HepG2 (cell line): ENCODE measurements around the gene GDF11. TPM values are rescaled to one million over a fixed set of nuclear protein-coding genes. Genes with fewer than 3 reads are reported as not detected.
A peak's percentile ranks its signal among the peaks of the same experiment; 100 is the strongest.

Experiments used
- CREM ChIP-seq, 2 experiments: sonication (generic) in 1 of 2; formaldehyde crosslinking in 1 of 2; IDR thresholded peaks; 2 replicates each; pipeline versions ENCODE4 v1.4.0 to v1.6.1; 2016 to 2020; ENCODE audit warnings: antibody characterized with exemption in 1 of 2, mild to moderate bottlenecking in 1 of 2, missing genetic modification reagents in 1 of 2
- FOXM1 ChIP-seq: sonication (generic); formaldehyde crosslinking; IDR thresholded peaks from 2 replicates; pipeline ENCODE4 v1.5.0; 2020; ENCODE audit warnings: missing genetic modification reagents
- KMT2B ChIP-seq: IDR thresholded peaks from 2 replicates; pipeline ENCODE4 v1.6.1; 2016; ENCODE audit warnings: missing genetic modification reagents, missing compliant biosample characterization
- LCORL ChIP-seq, 2 experiments: fragments of 450-650 bp in 1 of 2; sonication (generic) in 1 of 2; formaldehyde crosslinking in 1 of 2; IDR thresholded peaks; 2 replicates each; pipeline versions ENCODE4 v1.5.0 to v1.6.1; 2017 to 2020; ENCODE audit warnings: antibody characterized with exemption in 1 of 2, missing genetic modification reagents in 1 of 2
- MED1 ChIP-seq: sonication (generic); formaldehyde crosslinking; IDR thresholded peaks from 2 replicates; pipeline ENCODE4 v1.4.0; 2020; ENCODE audit warnings: missing genetic modification reagents
- NBN ChIP-seq: fragments of 450-650 bp; conservative IDR thresholded peaks from 2 replicates; pipeline ENCODE4 v1.6.1; 2017
- RELA ChIP-seq: sonication (generic); formaldehyde crosslinking; IDR thresholded peaks from 2 replicates; pipeline ENCODE4 v1.4.0; 2020; ENCODE audit warnings: missing genetic modification reagents
- RFX3 ChIP-seq: IDR thresholded peaks from 2 replicates; pipeline ENCODE4 v1.6.1; 2016; ENCODE audit warnings: missing biosample characterization, missing genetic modification reagents
- SIX1 ChIP-seq: sonication (generic); formaldehyde crosslinking; IDR thresholded peaks from 2 replicates; pipeline ENCODE4 v1.4.0; 2020; ENCODE audit warnings: missing genetic modification reagents, borderline replicate concordance
- SKI ChIP-seq: fragments of 450-650 bp; IDR thresholded peaks from one replicate; pipeline ENCODE4 v1.6.1; 2018; ENCODE audit warnings: mild to moderate bottlenecking; ENCODE audit not compliant: partially characterized antibody
- SP4 ChIP-seq: sonication (generic); formaldehyde crosslinking; IDR thresholded peaks from 2 replicates; pipeline ENCODE4 v1.8.1; 2023; ENCODE audit warnings: mild to moderate bottlenecking, missing genetic modification reagents
- ZNF382 ChIP-seq: sonication (generic); formaldehyde crosslinking; IDR thresholded peaks from 2 replicates; pipeline ENCODE4 v1.5.0; 2020; ENCODE audit warnings: missing genetic modification reagents, mild to moderate bottlenecking, borderline replicate concordance
- ZNF577 ChIP-seq: sonication (generic); formaldehyde crosslinking; IDR thresholded peaks from 2 replicates; pipeline ENCODE4 v1.4.0; 2020; ENCODE audit warnings: mild to moderate bottlenecking, low read depth, missing genetic modification reagents, borderline replicate concordance
- ZNF672 ChIP-seq: sonication (generic); formaldehyde crosslinking; IDR thresholded peaks from 2 replicates; pipeline ENCODE4 v1.8.1; 2022; ENCODE audit warnings: missing genetic modification reagents
- ZNF782 ChIP-seq: sonication (generic); formaldehyde crosslinking; IDR thresholded peaks from 2 replicates; pipeline ENCODE4 v1.4.0; 2020; ENCODE audit warnings: missing genetic modification reagents, mild to moderate bottlenecking, borderline replicate concordance
- ZNF792 ChIP-seq: IDR thresholded peaks from 2 replicates; pipeline ENCODE4 v1.6.1; 2016
- polyA plus RNA-seq, 8 experiments: library from polyadenylated mRNA; depleted of rRNA in 3 of 8; stranded (reverse) in 7 of 8; unstranded in 1 of 8; fragments of >200 nt; fragmentation: Illumina TruSeq in 4 of 8; extraction: Trizol in 4 of 8; gene quantifications; 2 replicates each; pipeline versions ENCODE4 v1.2.1 to v1.2.3, GENCODE V29; 2011 to 2016; ENCODE audit warnings: low read depth in 4 of 8, missing spikeins in 1 of 8, mixed read lengths in 1 of 8; ENCODE audit not compliant: insufficient read depth in 1 of 8
- total RNA-seq, 5 experiments: library from RNA; depleted of rRNA; stranded (reverse); fragments of >200 nt; fragmentation: Illumina TruSeq; extraction: Trizol; gene quantifications; 2 replicates each; pipeline ENCODE4 v1.2.3, GENCODE V29; 2016; ENCODE audit warnings: low read depth in 1 of 5
- TF ChIP-seq, protein P1 (sequence below): sonication (generic); formaldehyde crosslinking; IDR thresholded peaks from 2 replicates; pipeline ENCODE4 v1.8.0; 2022; ENCODE audit warnings: mild to moderate bottlenecking, missing genetic modification reagents; ENCODE audit not compliant: insufficient replicate concordance
- TF ChIP-seq, protein P2 (sequence below): sonication (generic); formaldehyde crosslinking; IDR thresholded peaks from 2 replicates; pipeline ENCODE4 v1.9.0; 2021; ENCODE audit warnings: missing genetic modification reagents, borderline replicate concordance
- TF ChIP-seq, protein P3 (sequence below): sonication (generic); formaldehyde crosslinking; IDR thresholded peaks from 2 replicates; pipeline ENCODE4 v1.8.1; 2023; ENCODE audit warnings: mild to moderate bottlenecking, missing genetic modification reagents, borderline replicate concordance
- TF ChIP-seq, protein P4 (sequence below): sonication (generic); formaldehyde crosslinking; IDR thresholded peaks from 2 replicates; pipeline ENCODE4 v1.5.1; 2020; ENCODE audit warnings: missing genetic modification reagents, mild to moderate bottlenecking, borderline replicate concordance
- TF ChIP-seq, protein P5 (sequence below): sonication (generic); formaldehyde crosslinking; conservative IDR thresholded peaks from 2 replicates; pipeline ENCODE4 v1.4.0; 2020; ENCODE audit warnings: missing genetic modification reagents

The GDF11 gene
- total and polyA plus RNA-seq, 2 of the 13 experiments (the other 11 are each of a cell fraction or from before 2014, with no cell fraction given) = 0.63 to 1.5 TPM

DNA sequence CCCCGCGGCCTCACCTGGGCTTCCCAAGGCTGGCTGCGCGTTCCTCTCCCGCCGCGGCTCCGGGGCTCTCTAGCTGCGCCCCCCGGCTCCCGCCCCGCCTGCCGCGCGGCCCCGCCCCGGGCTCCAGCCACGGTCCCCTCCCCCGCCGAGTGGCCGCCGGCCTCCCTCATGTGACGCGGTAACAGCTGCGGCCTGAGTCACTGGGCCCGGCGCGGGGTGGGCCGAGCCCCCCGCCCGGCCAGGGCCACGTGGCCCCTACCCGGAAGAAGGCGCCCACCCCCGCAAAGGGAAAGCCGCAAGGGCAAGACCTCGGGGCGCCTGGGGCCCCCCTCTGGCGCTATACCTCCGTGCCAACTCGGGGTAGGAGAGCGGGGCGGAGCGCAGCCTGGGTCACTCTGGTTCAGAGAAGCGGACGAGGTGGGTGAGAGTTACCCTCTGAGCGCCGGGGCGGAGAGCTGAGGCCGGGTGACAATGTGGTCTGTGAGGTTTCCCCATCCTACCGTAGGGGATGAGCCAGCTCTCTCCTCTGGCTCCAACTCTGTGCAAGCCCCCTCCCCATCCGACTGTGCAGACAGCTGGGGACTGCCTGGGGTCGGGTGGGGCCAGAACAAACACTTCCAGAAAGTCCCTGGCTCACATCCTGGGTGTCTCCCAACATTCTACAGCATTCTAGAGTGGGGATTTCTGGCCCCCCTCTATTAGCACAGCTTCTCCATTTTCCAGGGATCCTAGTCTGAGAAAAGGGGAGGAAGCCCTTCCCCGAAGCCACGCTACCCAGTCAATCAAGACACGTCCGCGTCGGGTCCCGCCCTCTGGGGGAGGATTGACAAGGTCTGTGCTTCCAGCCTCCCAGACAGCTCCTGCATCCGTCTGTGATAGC is 13.7 kb upstream of the GDF11 start, which contains the start of gene CD63 (continued):
- TF ChIP-seq, protein P1, sequence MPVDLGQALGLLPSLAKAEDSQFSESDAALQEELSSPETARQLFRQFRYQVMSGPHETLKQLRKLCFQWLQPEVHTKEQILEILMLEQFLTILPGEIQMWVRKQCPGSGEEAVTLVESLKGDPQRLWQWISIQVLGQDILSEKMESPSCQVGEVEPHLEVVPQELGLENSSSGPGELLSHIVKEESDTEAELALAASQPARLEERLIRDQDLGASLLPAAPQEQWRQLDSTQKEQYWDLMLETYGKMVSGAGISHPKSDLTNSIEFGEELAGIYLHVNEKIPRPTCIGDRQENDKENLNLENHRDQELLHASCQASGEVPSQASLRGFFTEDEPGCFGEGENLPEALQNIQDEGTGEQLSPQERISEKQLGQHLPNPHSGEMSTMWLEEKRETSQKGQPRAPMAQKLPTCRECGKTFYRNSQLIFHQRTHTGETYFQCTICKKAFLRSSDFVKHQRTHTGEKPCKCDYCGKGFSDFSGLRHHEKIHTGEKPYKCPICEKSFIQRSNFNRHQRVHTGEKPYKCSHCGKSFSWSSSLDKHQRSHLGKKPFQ (CRISPR knock-in tag) = no peak
- TF ChIP-seq, protein P2, sequence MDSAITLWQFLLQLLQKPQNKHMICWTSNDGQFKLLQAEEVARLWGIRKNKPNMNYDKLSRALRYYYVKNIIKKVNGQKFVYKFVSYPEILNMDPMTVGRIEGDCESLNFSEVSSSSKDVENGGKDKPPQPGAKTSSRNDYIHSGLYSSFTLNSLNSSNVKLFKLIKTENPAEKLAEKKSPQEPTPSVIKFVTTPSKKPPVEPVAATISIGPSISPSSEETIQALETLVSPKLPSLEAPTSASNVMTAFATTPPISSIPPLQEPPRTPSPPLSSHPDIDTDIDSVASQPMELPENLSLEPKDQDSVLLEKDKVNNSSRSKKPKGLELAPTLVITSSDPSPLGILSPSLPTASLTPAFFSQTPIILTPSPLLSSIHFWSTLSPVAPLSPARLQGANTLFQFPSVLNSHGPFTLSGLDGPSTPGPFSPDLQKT (CRISPR knock-in tag) = no peak
- TF ChIP-seq ZNF792 (CRISPR knock-in tag) (0 out of 2 replicates have a peak, but pooled peaks have one; percentile 28), ZNF672 (no peak), SKI (peak; percentile 21), RELA (CRISPR knock-in tag) (no peak), KMT2B (peak; percentile 47; the same call in 1 of the 2 replicates), ZNF382 (no peak), SIX1 (CRISPR knock-in tag) (no peak), NBN (no peak), RFX3 (no peak), LCORL (IDR thresholded peaks at IDR 0.05) (no peak), LCORL (CRISPR knock-in tag; IDR thresholded peaks at IDR 0.05) (no peak), ZNF577 (no peak), FOXM1 (CRISPR knock-in tag) (no peak), CREM (IDR thresholded peaks at IDR 0.05) (no peak; the same call in 1 of the 2 replicates), CREM (CRISPR knock-in tag; IDR thresholded peaks at IDR 0.05) (no peak), MED1 (CRISPR knock-in tag) (peak; percentile 53), SP4 (CRISPR knock-in tag) (no peak), ZNF782 (CRISPR knock-in tag) (no peak)
- TF ChIP-seq, protein P3, sequence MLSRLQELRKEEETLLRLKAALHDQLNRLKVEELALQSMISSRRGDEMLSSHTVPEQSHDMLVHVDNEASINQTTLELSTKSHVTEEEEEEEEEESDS (CRISPR knock-in tag) = no peak
- TF ChIP-seq, protein P4, sequence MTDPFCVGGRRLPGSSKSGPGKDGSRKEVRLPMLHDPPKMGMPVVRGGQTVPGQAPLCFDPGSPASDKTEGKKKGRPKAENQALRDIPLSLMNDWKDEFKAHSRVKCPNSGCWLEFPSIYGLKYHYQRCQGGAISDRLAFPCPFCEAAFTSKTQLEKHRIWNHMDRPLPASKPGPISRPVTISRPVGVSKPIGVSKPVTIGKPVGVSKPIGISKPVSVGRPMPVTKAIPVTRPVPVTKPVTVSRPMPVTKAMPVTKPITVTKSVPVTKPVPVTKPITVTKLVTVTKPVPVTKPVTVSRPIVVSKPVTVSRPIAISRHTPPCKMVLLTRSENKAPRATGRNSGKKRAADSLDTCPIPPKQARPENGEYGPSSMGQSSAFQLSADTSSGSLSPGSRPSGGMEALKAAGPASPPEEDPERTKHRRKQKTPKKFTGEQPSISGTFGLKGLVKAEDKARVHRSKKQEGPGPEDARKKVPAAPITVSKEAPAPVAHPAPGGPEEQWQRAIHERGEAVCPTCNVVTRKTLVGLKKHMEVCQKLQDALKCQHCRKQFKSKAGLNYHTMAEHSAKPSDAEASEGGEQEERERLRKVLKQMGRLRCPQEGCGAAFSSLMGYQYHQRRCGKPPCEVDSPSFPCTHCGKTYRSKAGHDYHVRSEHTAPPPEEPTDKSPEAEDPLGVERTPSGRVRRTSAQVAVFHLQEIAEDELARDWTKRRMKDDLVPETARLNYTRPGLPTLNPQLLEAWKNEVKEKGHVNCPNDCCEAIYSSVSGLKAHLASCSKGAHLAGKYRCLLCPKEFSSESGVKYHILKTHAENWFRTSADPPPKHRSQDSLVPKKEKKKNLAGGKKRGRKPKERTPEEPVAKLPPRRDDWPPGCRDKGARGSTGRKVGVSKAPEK (CRISPR knock-in tag) = no peak
- TF ChIP-seq, protein P5, sequence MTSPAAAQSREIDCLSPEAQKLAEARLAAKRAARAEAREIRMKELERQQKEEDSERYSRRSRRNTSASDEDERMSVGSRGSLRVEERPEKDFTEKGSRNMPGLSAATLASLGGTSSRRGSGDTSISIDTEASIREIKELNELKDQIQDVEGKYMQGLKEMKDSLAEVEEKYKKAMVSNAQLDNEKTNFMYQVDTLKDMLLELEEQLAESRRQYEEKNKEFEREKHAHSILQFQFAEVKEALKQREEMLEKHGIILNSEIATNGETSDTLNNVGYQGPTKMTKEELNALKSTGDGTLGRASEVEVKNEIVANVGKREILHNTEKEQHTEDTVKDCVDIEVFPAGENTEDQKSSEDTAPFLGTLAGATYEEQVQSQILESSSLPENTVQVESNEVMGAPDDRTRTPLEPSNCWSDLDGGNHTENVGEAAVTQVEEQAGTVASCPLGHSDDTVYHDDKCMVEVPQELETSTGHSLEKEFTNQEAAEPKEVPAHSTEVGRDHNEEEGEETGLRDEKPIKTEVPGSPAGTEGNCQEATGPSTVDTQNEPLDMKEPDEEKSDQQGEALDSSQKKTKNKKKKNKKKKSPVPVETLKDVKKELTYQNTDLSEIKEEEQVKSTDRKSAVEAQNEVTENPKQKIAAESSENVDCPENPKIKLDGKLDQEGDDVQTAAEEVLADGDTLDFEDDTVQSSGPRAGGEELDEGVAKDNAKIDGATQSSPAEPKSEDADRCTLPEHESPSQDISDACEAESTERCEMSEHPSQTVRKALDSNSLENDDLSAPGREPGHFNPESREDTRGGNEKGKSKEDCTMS (CRISPR knock-in tag) = no peak
